K562 (cell line): ENCODE data around the gene MILR1. TPM values are rescaled to one million over a fixed set of nuclear protein-coding genes. Genes with fewer than 3 reads are reported as not detected.

Experiments
- BRD9 ChIP-seq: fragments of 450-650 bp; IDR thresholded peaks from 2 replicates; pipeline ENCODE4 v1.6.1; 2018; ENCODE audit warnings: low read depth; ENCODE audit not compliant: partially characterized antibody
- FOSL1 ChIP-seq: fragments of 200-800 bp; sonication (Bioruptor generic); conservative IDR thresholded peaks from 2 replicates; pipeline ENCODE4 v1.6.1; 2016; ENCODE audit warnings: missing genetic modification characterization, missing compliant biosample characterization
- GABPA ChIP-seq: fragments of 200-800 bp; sonication (Bioruptor generic); conservative IDR thresholded peaks from 2 replicates; pipeline ENCODE4 v1.6.1; 2016; ENCODE audit warnings: low read depth, missing genetic modification characterization, missing compliant biosample characterization
- MCM2 ChIP-seq: fragments of 450-650 bp; IDR thresholded peaks from 2 replicates; pipeline ENCODE4 v1.6.1; 2017; ENCODE audit warnings: low read depth, mild to moderate bottlenecking
- PHF20 ChIP-seq: fragments of 450-650 bp; IDR thresholded peaks from 2 replicates; pipeline ENCODE4 v1.6.1; 2018; ENCODE audit not compliant: partially characterized antibody
- RAD21 ChIP-seq, 2 experiments: fragments of 250-450 bp in 1 of 2; fragments of 450-650 bp in 1 of 2; sonication (Bioruptor Pico) in 1 of 2; formaldehyde crosslinking in 1 of 2; IDR thresholded peaks in 1 of 2; conservative IDR thresholded peaks in 1 of 2; 2 replicates each; pipeline versions ENCODE4 v1.4.0 to v1.8.0; 2020 to 2022; ENCODE audit warnings: mild to moderate bottlenecking in 2 of 2, moderate library complexity in 1 of 2
- RBM25 ChIP-seq: fragments of 200-400 bp; formaldehyde crosslinking; IDR thresholded peaks from 2 replicates; pipeline ENCODE4 v1.6.1; 2018; ENCODE audit warnings: low read length, low read depth, moderate library complexity; ENCODE audit not compliant: severe bottlenecking
- SAFB ChIP-seq: fragments of 200-400 bp; formaldehyde crosslinking; IDR thresholded peaks from 2 replicates; pipeline ENCODE4 v1.6.1; 2017; ENCODE audit warnings: low read depth, low read length, borderline replicate concordance
- SAP30 ChIP-seq: fragments of 200-600 bp; sonication (generic); IDR thresholded peaks from 2 replicates; pipeline ENCODE4 v1.6.1; 2012; ENCODE audit warnings: borderline replicate concordance, low read depth, mild to moderate bottlenecking, moderate library complexity, low read length, control low read depth, inconsistent platforms; ENCODE audit not compliant: insufficient read depth, poor library complexity, severe bottlenecking
- SFPQ ChIP-seq: fragments of 200-400 bp; formaldehyde crosslinking; IDR thresholded peaks from 2 replicates; pipeline ENCODE4 v1.6.1; 2017; ENCODE audit warnings: mild to moderate bottlenecking, low read depth, low read length, moderate library complexity
- SMC3 ChIP-seq: conservative IDR thresholded peaks from 2 replicates; pipeline ENCODE4 v1.6.1; 2011; ENCODE audit warnings: low read depth, low read length, improper control_type of control experiment; ENCODE audit not compliant: insufficient read depth
- TCF7 ChIP-seq: sonication (generic); IDR thresholded peaks from 2 replicates; pipeline ENCODE4 v1.6.1; 2016; ENCODE audit warnings: antibody characterized with exemption, borderline replicate concordance
- TCFL5 ChIP-seq: fragments of 250-450 bp; sonication (Bioruptor Pico); conservative IDR thresholded peaks from 2 replicates; pipeline ENCODE4 v1.6.1; 2021; ENCODE audit warnings: mild to moderate bottlenecking, moderate library complexity, matching md5 sums
- U2AF2 ChIP-seq: fragments of 200-400 bp; formaldehyde crosslinking; optimal IDR thresholded peaks from 2 replicates; pipeline ENCODE3; 2017; ENCODE audit warnings: low read depth, mild to moderate bottlenecking, low read length
- polyA plus RNA-seq, 8 experiments: library from polyadenylated mRNA; depleted of rRNA in 4 of 8; stranded (reverse) in 5 of 8; unstranded in 3 of 8; fragments of >200 nt; fragmentation: Nextera tagmentation in 2 of 8; fragmentation: Illumina TruSeq in 1 of 8; extraction: Ambion mirVana in 2 of 8; extraction: Trizol in 1 of 8; gene quantifications; 2 replicates each; pipeline versions ENCODE4 v1.2.1 to v1.2.3, GENCODE V29; 2011 to 2014; ENCODE audit warnings: inconsistent platforms in 1 of 8, missing spikeins in 1 of 8
- total RNA-seq, 7 experiments: library from RNA; depleted of rRNA in 6 of 7; stranded (reverse); fragments of >200 nt in 6 of 7; fragmentation: Illumina TruSeq in 2 of 7; extraction: Trizol in 2 of 7; gene quantifications; 2 replicates each; pipeline versions ENCODE4 v1.2.1 to v1.2.3, GENCODE V29; 2011 to 2021; ENCODE audit warnings: low replicate concordance in 1 of 7

Gene MILR1
- total and polyA plus RNA-seq, 9 of the 15 experiments (the other 6 are each of a cell fraction or from before 2014, with no cell fraction given): 3.8 to 14.1 (median 7.1) TPM

GRCh38 chr17:64496786-64497564 lies 48.1 kb downstream of the MILR1 start, which contains the start of gene POLG2 (continued):
- TF ChIP-seq SFPQ: no peak
- peak; percentile 57 for TF ChIP-seq BRD9
- TF ChIP-seq MCM2: no peak
- no peak for TF ChIP-seq U2AF2
- TF ChIP-seq TCF7: no peak
- TF ChIP-seq SAFB: no peak
- TF ChIP-seq TCFL5 (CRISPR knock-in tag): no peak
- TF ChIP-seq RAD21 (CRISPR knock-in tag; conservative IDR thresholded peaks at IDR 0.05 in 1 of 2, IDR thresholded peaks at IDR 0.05 in 1 of 2): peak; percentile 67 to 73
- TF ChIP-seq GABPA (tag): peak; percentile 93
- TF ChIP-seq PHF20: peak; percentile 14
- TF ChIP-seq FOSL1 (tag): 0 out of 2 replicates have a peak, but pooled peaks have one; percentile 10
- peak; percentile 72 for TF ChIP-seq SAP30
- TF ChIP-seq SMC3: no peak
- TF ChIP-seq RBM25: no peak
- TF ChIP-seq, all 486 proteins: peak for 199
